Measurements from ENCODE around the gene PPP3R1.

PPP3R1 gene

DNA sequence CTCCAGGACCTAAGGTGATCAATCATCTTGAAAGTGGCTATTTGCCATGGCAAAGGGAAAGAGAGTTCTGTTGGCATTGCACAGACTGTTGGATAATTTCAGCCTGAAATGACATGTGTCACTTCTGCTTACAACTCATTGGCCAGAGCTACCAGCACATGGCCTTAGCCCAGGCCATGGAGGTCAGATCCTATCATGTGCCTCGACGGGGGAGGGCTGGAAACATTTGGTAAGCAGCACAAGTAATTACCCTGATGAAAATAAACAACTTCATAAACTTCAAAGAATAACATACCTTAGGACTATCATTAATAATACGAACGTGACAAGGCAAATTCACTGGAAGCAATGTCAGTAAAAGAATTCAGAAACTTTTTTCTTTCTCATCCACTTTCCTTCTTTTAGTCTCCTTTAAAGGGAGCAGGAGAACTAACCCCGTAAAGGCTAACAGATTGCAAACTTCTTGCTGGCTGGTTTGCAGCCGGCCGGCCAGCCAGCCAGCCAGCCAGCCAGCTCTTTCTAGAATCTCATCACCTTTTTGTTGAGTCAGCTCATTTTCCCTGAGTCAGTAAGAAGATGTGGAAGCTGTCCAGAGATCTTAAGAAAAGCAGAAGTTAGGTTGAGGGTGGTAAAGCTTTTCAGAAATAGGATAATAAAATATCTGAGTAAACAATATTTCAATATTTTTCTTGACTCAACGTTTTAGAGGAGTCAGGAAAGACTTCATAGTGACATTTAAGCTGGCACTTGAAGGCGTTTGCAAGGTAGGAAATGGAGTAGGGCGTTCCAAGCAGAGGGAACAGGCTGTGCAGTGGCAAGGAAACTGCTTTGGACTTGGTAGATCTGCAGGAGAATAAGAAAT, 35.5 kb upstream of the PPP3R1 start:
- H4K20me1 ChIP-seq (ENCODE audit: control insufficient read depth, insufficient read depth, low read depth, low read length) = no peaks in the 10 kb centered on the region
- TF ChIP-seq EZH2phosphoT487 (IDR thresholded peaks at IDR 0.05; ENCODE audit: borderline replicate concordance, low read length) = no peak
- TF ChIP-seq, protein P1, sequence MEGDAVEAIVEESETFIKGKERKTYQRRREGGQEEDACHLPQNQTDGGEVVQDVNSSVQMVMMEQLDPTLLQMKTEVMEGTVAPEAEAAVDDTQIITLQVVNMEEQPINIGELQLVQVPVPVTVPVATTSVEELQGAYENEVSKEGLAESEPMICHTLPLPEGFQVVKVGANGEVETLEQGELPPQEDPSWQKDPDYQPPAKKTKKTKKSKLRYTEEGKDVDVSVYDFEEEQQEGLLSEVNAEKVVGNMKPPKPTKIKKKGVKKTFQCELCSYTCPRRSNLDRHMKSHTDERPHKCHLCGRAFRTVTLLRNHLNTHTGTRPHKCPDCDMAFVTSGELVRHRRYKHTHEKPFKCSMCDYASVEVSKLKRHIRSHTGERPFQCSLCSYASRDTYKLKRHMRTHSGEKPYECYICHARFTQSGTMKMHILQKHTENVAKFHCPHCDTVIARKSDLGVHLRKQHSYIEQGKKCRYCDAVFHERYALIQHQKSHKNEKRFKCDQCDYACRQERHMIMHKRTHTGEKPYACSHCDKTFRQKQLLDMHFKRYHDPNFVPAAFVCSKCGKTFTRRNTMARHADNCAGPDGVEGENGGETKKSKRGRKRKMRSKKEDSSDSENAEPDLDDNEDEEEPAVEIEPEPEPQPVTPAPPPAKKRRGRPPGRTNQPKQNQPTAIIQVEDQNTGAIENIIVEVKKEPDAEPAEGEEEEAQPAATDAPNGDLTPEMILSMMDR (IDR thresholded peaks at IDR 0.05; ENCODE audit: low read depth, low read length, poor library complexity, severe bottlenecking) = no peak
- no peak overlapping the region for H3K27ac ChIP-seq (ENCODE audit: low read depth, low read length)
- H3K4me2 ChIP-seq (ENCODE audit: low read length) = no peak overlapping the region
- H3K36me3 ChIP-seq (ENCODE audit: control insufficient read depth, low read length) = no peaks in the 10 kb centered on the region
- H3K27me3 ChIP-seq (ENCODE audit: control insufficient read depth, low read length) = peaks cover 5% of the 10 kb centered on the region; the same call in 1 of the 2 replicates
- H3K4me1 ChIP-seq (ENCODE audit: control insufficient read depth, low read length) = peaks cover 16% of the 10 kb centered on the region
- H3K9me3 ChIP-seq (ENCODE audit: control insufficient read depth, insufficient read depth, low read length) = no peaks in the 10 kb centered on the region
- H3K79me2 ChIP-seq (ENCODE audit: control insufficient read depth, low read length) = no peaks in the 10 kb centered on the region
- H3K4me3 ChIP-seq (ENCODE audit: low read length) = no peak overlapping the region
- H3F3A ChIP-seq (ENCODE audit: control insufficient read depth, insufficient read depth) = no peaks in the 10 kb centered on the region
- no peaks in the 10 kb centered on the region for H3K9me2 ChIP-seq (replicated peaks; ENCODE audit: control insufficient read depth, low read length)

DNA sequence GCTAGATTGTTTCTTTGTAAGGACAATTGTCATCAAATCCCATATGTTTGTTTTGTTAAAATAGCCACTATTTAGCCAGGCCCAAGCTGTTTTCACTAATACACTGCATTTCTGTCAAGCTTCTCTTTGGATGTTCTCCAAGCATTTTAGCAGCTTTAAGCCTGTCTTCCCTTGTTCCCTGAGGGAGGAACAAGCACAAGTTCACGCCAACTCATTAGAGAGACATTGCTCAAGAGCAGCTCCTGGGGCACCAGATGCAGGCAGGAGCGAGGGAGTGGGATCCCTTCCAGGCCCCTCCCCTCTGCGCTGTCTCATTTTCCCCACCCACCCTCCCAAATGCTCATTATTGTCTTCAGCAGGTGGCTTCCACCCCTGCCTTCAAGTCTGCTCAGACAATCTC, 32.6 kb upstream of the PPP3R1 start:
- H3K4me2 ChIP-seq (ENCODE audit: low read length) = no peak overlapping the region
- no peaks in the 10 kb centered on the region for H3K79me2 ChIP-seq (ENCODE audit: control insufficient read depth, low read length)
- H3K4me1 ChIP-seq (ENCODE audit: control insufficient read depth, low read length) = peaks cover 12% of the 10 kb centered on the region
- peaks cover 5% of the 10 kb centered on the region; the same call in 1 of the 2 replicates for H3K27me3 ChIP-seq (ENCODE audit: control insufficient read depth, low read length)
- no peak overlapping the region for H3K4me3 ChIP-seq (ENCODE audit: low read length)
- H3K9me2 ChIP-seq (replicated peaks; ENCODE audit: control insufficient read depth, low read length) = no peaks in the 10 kb centered on the region
- no peaks in the 10 kb centered on the region for H3K9me3 ChIP-seq (ENCODE audit: control insufficient read depth, insufficient read depth, low read length)
- TF ChIP-seq, protein P1 (IDR thresholded peaks at IDR 0.05; ENCODE audit: low read depth, low read length, poor library complexity, severe bottlenecking) = no peak
- no peak for TF ChIP-seq EZH2phosphoT487 (IDR thresholded peaks at IDR 0.05; ENCODE audit: borderline replicate concordance, low read length)
- H4K20me1 ChIP-seq (ENCODE audit: control insufficient read depth, insufficient read depth, low read depth, low read length) = no peaks in the 10 kb centered on the region
- no peak overlapping the region for H3K27ac ChIP-seq (ENCODE audit: low read depth, low read length)
- no peaks in the 10 kb centered on the region for H3F3A ChIP-seq (ENCODE audit: control insufficient read depth, insufficient read depth)
- H3K36me3 ChIP-seq (ENCODE audit: control insufficient read depth, low read length) = no peaks in the 10 kb centered on the region

DNA sequence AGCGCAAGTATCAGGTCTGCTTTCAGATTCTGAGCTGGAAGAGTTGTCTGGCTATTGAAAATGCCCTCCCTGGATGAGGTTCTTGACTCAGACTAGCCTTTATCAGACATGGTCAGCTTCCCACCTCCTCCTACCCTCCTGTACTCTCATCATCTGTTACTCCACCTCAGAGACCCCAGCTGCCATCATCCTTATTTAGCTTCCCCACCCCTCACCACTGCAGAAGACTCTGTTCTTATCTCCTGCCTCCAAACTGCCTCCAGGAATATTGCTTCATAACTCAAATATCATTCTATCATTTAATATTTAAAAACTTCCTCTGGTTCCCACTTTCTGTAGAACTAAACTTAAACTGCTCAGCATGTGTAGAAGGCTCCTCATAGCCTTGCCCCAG, 31.1 kb upstream of the PPP3R1 start:
- H3K27ac ChIP-seq (ENCODE audit: low read depth, low read length) = no peak overlapping the region
- H3K9me2 ChIP-seq (replicated peaks; ENCODE audit: control insufficient read depth, low read length) = no peaks in the 10 kb centered on the region
- TF ChIP-seq, protein P1 (IDR thresholded peaks at IDR 0.05; ENCODE audit: low read depth, low read length, poor library complexity, severe bottlenecking) = no peak
- no peak for TF ChIP-seq EZH2phosphoT487 (IDR thresholded peaks at IDR 0.05; ENCODE audit: borderline replicate concordance, low read length)

More for the DNA sequence above, 31.1 kb upstream of the PPP3R1 start:
- Histone ChIP-seq H3K4me3 (ENCODE audit: low read length) (no peak overlapping the region), H4K20me1 (ENCODE audit: control insufficient read depth, insufficient read depth, low read depth, low read length) (no peaks in the 10 kb centered on the region), H3K4me1 (ENCODE audit: control insufficient read depth, low read length) (peaks cover 9% of the 10 kb centered on the region), H3K9me3 (ENCODE audit: control insufficient read depth, insufficient read depth, low read length) (no peaks in the 10 kb centered on the region), H3F3A (ENCODE audit: control insufficient read depth, insufficient read depth) (no peaks in the 10 kb centered on the region), H3K79me2 (ENCODE audit: control insufficient read depth, low read length) (no peaks in the 10 kb centered on the region), H3K4me2 (ENCODE audit: low read length) (no peak overlapping the region), H3K27me3 (ENCODE audit: control insufficient read depth, low read length) (peaks cover 5% of the 10 kb centered on the region; the same call in 1 of the 2 replicates), H3K36me3 (ENCODE audit: control insufficient read depth, low read length) (no peaks in the 10 kb centered on the region)

Data from DOHH2 (cell line).